ENCODE results near the gene SAMSN1. TPM values are rescaled to one million over a fixed set of nuclear protein-coding genes. Genes with fewer than 3 reads are reported as not detected.

Gene SAMSN1
- total and polyA plus RNA-seq, 9 of the 15 experiments (the other 6 are each of a cell fraction or from before 2014, with no cell fraction given), result 101 to 223 (median 159) TPM

- Histone ChIP-seq H3K9ac (ENCODE audit: insufficient read depth in 1 of 2, low read depth in 2 of 2, low read length in 2 of 2) (no peak overlapping the region), H3K27ac (ENCODE audit: extremely low read depth, low read depth, low read length) (no peak overlapping the region), H3K4me3 (no peak overlapping the region), H3K27me3 (ENCODE audit: control insufficient read depth in 2 of 2, insufficient read depth in 2 of 2, low read length in 2 of 2) (no peaks in the 10 kb centered on the region), H3K4me2 (ENCODE audit: insufficient read depth, low read length) (no peak overlapping the region), H3K36me3 (ENCODE audit: control insufficient read depth, insufficient read depth, low read length) (no peaks in the 10 kb centered on the region), H3K79me2 (ENCODE audit: control insufficient read depth, insufficient read depth, low read length) (no peaks in the 10 kb centered on the region), H3K4me1 (replicated peaks in 1 of 2; ENCODE audit: control insufficient read depth in 2 of 2, insufficient read depth in 2 of 2, low read length in 2 of 2) (peaks cover 0 to 10% of the 10 kb centered on the region in 2 experiments; a peak in 1 of 5 replicates), H3K9me1 (ENCODE audit: control insufficient read depth, insufficient read depth, low read length) (no peaks in the 10 kb centered on the region), H2AFZ (ENCODE audit: low read depth, low read length) (peak overlapping the region; percentile 57), H4K20me1 (replicated peaks; ENCODE audit: control insufficient read depth, insufficient read depth, low read length) (no peaks in the 10 kb centered on the region), H3K9me3 (replicated peaks; ENCODE audit: control insufficient read depth, insufficient read depth, low read depth, low read length) (no peaks in the 10 kb centered on the region)
- ChIA-PET POLR2A (interaction anchor here (1.4 to 2.0 kb wide), 2 partner anchors 9 to 23 kb away, joined by 4 to 7 read pairs; no protein-coding TSS in a partner anchor), CTCF (ENCODE audit: low intra/inter-chr PET ratio) (no interaction called here)
- FAIRE-seq (no peak), DNase-seq (ENCODE audit: extremely low read depth in 1 of 4, low spot score in 3 of 4) (no peak), ATAC-seq (no peak; the same call in 2 of the 3 replicates)
- in situ Hi-C loops (cut with MboI) (no loop called here), intact Hi-C loops (cut with micrococcal nuclease) (no loop called here)
- no TSS peak for BruUV-seq (replicated peaks)
- no peak for TF ChIP-seq AFF1 (IDR thresholded peaks at IDR 0.05; ENCODE audit: low read depth in 1 of 2, partially characterized antibody in 2 of 2)
- no peak for TF ChIP-seq TSC22D4 (tag; IDR thresholded peaks at IDR 0.05)
- WGBS (ENCODE audit: insufficient coverage, low coverage, missing lambda C conversion rate), result 79% methylated on average over 2 of the region's 2 CpGs
These were observed 69.0 kb downstream of the SAMSN1 start for GRCh38 chr21:14477133-14477532.

All from K562 (cell line).